ENCODE results near the gene SLC1A4. TPM values are rescaled to one million over a fixed set of nuclear protein-coding genes. Genes with fewer than 3 reads are reported as not detected.

Gene SLC1A4
- total RNA-seq, 2 donors from 2014 or later, result 0.07 to 1.9 TPM

- no peak for TF ChIP-seq CTCF (conservative IDR thresholded peaks at IDR 0.05)
- H3K27ac ChIP-seq (ENCODE audit: low read depth, low read length), result no peak overlapping the region
- H3K27me3 Mint-ChIP-seq (ENCODE audit: insufficient read depth), result no peaks in the 10 kb centered on the region
- H3K27me3 ChIP-seq (ENCODE audit: control insufficient read depth, insufficient read depth, low read length, poor library complexity, severe bottlenecking), result no peaks in the 10 kb centered on the region
- H3K27ac Mint-ChIP-seq, result peak overlapping the region; percentile 5
- H3K4me1 ChIP-seq (ENCODE audit: control insufficient read depth, insufficient read depth, low read length), result peaks cover 3% of the 10 kb centered on the region
- no peak overlapping the region for H3K4me3 Mint-ChIP-seq
- peaks cover 4% of the 10 kb centered on the region for H3K4me1 Mint-ChIP-seq
- WGBS, 2 experiments (ENCODE audit: insufficient coverage in 1 of 2, insufficient read length in 1 of 2), result 89 to 93% methylated on average over 6 of the region's 6 CpGs
- no peaks in the 10 kb centered on the region for H3K9me3 ChIP-seq (ENCODE audit: control insufficient read depth, low read length)
- H3K4me3 ChIP-seq (ENCODE audit: low read length), result no peak overlapping the region
- peaks cover 55% of the 10 kb centered on the region for H3K36me3 ChIP-seq (ENCODE audit: control insufficient read depth, insufficient read depth, low read length)
- no peak for DNase-seq
- no peak overlapping the region for H3K9ac ChIP-seq (ENCODE audit: extremely low read depth, low read length, poor library complexity, severe bottlenecking)
- H3K36me3 Mint-ChIP-seq (ENCODE audit: low read depth), result peaks cover 40% of the 10 kb centered on the region
- no peaks in the 10 kb centered on the region for H3K9me3 Mint-ChIP-seq
These were observed 81.7 kb downstream of the SLC1A4 start for GRCh38 chr2:65070856-65071255.

DNA sequence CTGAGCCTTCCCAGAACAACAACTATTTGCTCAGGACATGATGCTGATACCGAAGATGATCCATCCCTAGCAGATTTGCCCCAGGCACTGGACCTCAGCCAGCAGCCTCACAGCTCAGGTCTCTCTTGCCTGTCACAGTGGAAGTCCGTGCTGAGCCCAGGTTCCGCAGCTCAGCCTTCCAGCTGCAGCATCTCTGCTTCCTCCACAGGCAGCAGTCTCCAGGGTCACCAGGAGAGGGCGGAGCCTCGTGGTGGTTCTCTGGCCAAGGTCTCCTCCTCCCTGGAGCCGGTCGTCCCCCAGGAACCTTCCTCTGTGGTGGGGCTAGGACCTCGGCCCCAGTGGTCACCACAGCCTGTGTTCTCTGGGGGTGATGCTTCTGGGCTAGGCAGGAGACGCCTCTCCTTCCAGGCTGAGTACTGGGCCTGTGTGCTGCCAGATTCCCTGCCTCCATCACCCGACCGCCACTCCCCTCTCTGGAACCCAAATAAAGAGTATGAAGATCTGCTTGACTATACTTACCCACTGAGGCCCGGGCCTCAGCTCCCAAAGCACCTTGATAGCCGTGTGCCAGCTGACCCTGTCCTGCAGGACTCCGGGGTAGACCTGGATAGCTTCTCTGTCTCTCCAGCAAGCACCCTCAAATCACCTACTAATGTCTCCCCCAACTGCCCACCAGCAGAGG lies 82.4 kb downstream of the SLC1A4 start:
- Histone ChIP-seq H3K4me3 (ENCODE audit: low read length) (no peak overlapping the region), H3K36me3 (ENCODE audit: control insufficient read depth, insufficient read depth, low read length) (peaks cover 63% of the 10 kb centered on the region), H3K27ac (ENCODE audit: low read depth, low read length) (no peak overlapping the region), H3K27me3 (ENCODE audit: control insufficient read depth, insufficient read depth, low read length, poor library complexity, severe bottlenecking) (no peaks in the 10 kb centered on the region), H3K9me3 (ENCODE audit: control insufficient read depth, low read length) (no peaks in the 10 kb centered on the region), H3K4me1 (ENCODE audit: control insufficient read depth, insufficient read depth, low read length) (peaks cover 7% of the 10 kb centered on the region), H3K9ac (ENCODE audit: extremely low read depth, low read length, poor library complexity, severe bottlenecking) (no peak overlapping the region)
- no peaks in the 10 kb centered on the region for H3K27me3 Mint-ChIP-seq (ENCODE audit: insufficient read depth)
- H3K4me1 Mint-ChIP-seq, result peaks cover 11% of the 10 kb centered on the region
- WGBS, 2 experiments (ENCODE audit: insufficient coverage in 1 of 2, insufficient read length in 1 of 2), result 89 to 92% methylated on average over 4 to 14 of the region's 14 CpGs
- no peak overlapping the region for H3K27ac Mint-ChIP-seq
- H3K9me3 Mint-ChIP-seq, result no peaks in the 10 kb centered on the region
- TF ChIP-seq CTCF (conservative IDR thresholded peaks at IDR 0.05), result peak; percentile 68
- peaks cover 47% of the 10 kb centered on the region for H3K36me3 Mint-ChIP-seq (ENCODE audit: low read depth)
- DNase-seq, result peak; percentile 88
- H3K4me3 Mint-ChIP-seq, result no peak overlapping the region

- Histone ChIP-seq H3K9ac (ENCODE audit: extremely low read depth, low read length, poor library complexity, severe bottlenecking) (no peak overlapping the region), H3K4me3 (ENCODE audit: low read length) (no peak overlapping the region), H3K36me3 (ENCODE audit: control insufficient read depth, insufficient read depth, low read length) (peaks cover 67% of the 10 kb centered on the region), H3K27me3 (ENCODE audit: control insufficient read depth, insufficient read depth, low read length, poor library complexity, severe bottlenecking) (no peaks in the 10 kb centered on the region), H3K4me1 (ENCODE audit: control insufficient read depth, insufficient read depth, low read length) (peaks cover 7% of the 10 kb centered on the region), H3K27ac (ENCODE audit: low read depth, low read length) (no peak overlapping the region), H3K9me3 (ENCODE audit: control insufficient read depth, low read length) (no peaks in the 10 kb centered on the region)
- Mint-ChIP-seq H3K9me3 (no peaks in the 10 kb centered on the region), H3K4me1 (peaks cover 14% of the 10 kb centered on the region), H3K27ac (no peak overlapping the region), H3K36me3 (ENCODE audit: low read depth) (peaks cover 51% of the 10 kb centered on the region), H3K27me3 (ENCODE audit: insufficient read depth) (no peaks in the 10 kb centered on the region), H3K4me3 (no peak overlapping the region)
- DNase-seq, result no peak
- 97 to 98% methylated on average over 15 to 20 of the region's 20 CpGs for WGBS, 2 experiments (ENCODE audit: insufficient coverage in 1 of 2, insufficient read length in 1 of 2)
- no peak for TF ChIP-seq CTCF (conservative IDR thresholded peaks at IDR 0.05)
These were observed 83.2 kb downstream of the SLC1A4 start for GRCh38 chr2:65072181-65072970.

Other genes starting within 250 kb of the SLC1A4 start
- 10 to 100 TPM; 13.7 to 17.7 TPM for gene CEP68, start 67.0 kb downstream of the SLC1A4 start, total RNA-seq
- 100 to 1,000 TPM; 122 to 125 TPM for gene RAB1A, start 140.7 kb downstream of the SLC1A4 start, total RNA-seq
- gene ACTR2, start 238.4 kb downstream of the SLC1A4 start, total RNA-seq, result 100 to 1,000 TPM; 254 to 256 TPM